Thoracic aorta (tissue), 2 donors: ENCODE data around the gene PLEKHM2. TPM values are rescaled to one million over a fixed set of nuclear protein-coding genes. Genes with fewer than 3 reads are reported as not detected.

Experiments used
- ATAC-seq: fragments of 150-250 bp; one replicate; pipeline ENCODE4 v1.8.0; 2017; ENCODE audit warnings: low read depth; ENCODE audit not compliant: insufficient number of reproducible peaks, low FRiP score
- DNase-seq: peaks from one replicate; pipeline ENCODE4 v3.0.0-alpha.2; 2020; ENCODE audit warnings: low spot score
- H3K27ac ChIP-seq, 2 donors: fragments of 200-600 bp; sonication (generic); 1 replicate in 1 of 2; 2 replicates in 1 of 2; pipeline ENCODE4 v1.5.1; 2016; ENCODE audit warnings: mild to moderate bottlenecking in 2 of 2, moderate library complexity in 2 of 2
- H3K27me3 ChIP-seq: fragments of 200-600 bp; sonication (generic); replicated peaks from 2 replicates; pipeline ENCODE4 v1.6.0; 2016; ENCODE audit warnings: mild to moderate bottlenecking; ENCODE audit not compliant: insufficient read depth
- H3K36me3 ChIP-seq: fragments of 200-600 bp; sonication (generic); one replicate; pipeline ENCODE4 v1.5.1; 2016
- H3K4me1 ChIP-seq, 2 donors: fragments of 200-600 bp; sonication (generic); 1 replicate in 1 of 2; 2 replicates in 1 of 2; pipeline versions ENCODE4 v1.5.1 to v1.6.0; 2016; ENCODE audit warnings: low read depth in 2 of 2, mild to moderate bottlenecking in 1 of 2; ENCODE audit not compliant: control insufficient read depth in 1 of 2
- H3K4me3 ChIP-seq: fragments of 200-600 bp; sonication (generic); 2 replicates; pipeline ENCODE4 v1.5.1; 2016; ENCODE audit warnings: mild to moderate bottlenecking
- H3K9me3 ChIP-seq: fragments of 200-600 bp; sonication (generic); 2 replicates; pipeline ENCODE4 v1.5.1; 2016
- total RNA-seq, 2 donors: library from RNA; depleted of rRNA; stranded (reverse); fragments of >200 nt; gene quantifications; one replicate each; pipeline versions ENCODE4 v1.1.0 to v1.2.3, GENCODE V29; 2016
- TF ChIP-seq, protein P1 (sequence below): fragments of 200-600 bp; sonication (generic); IDR thresholded peaks from one replicate; pipeline ENCODE4 v1.5.1; 2019; ENCODE audit warnings: antibody characterized with exemption

PLEKHM2 gene
- total RNA-seq, 2 donors from 2014 or later: 53.7 to 74.6 TPM

- H3K4me3 ChIP-seq: no peak overlapping the region
- no peaks in the 10 kb centered on the region for H3K27me3 ChIP-seq
- TF ChIP-seq, protein P1, sequence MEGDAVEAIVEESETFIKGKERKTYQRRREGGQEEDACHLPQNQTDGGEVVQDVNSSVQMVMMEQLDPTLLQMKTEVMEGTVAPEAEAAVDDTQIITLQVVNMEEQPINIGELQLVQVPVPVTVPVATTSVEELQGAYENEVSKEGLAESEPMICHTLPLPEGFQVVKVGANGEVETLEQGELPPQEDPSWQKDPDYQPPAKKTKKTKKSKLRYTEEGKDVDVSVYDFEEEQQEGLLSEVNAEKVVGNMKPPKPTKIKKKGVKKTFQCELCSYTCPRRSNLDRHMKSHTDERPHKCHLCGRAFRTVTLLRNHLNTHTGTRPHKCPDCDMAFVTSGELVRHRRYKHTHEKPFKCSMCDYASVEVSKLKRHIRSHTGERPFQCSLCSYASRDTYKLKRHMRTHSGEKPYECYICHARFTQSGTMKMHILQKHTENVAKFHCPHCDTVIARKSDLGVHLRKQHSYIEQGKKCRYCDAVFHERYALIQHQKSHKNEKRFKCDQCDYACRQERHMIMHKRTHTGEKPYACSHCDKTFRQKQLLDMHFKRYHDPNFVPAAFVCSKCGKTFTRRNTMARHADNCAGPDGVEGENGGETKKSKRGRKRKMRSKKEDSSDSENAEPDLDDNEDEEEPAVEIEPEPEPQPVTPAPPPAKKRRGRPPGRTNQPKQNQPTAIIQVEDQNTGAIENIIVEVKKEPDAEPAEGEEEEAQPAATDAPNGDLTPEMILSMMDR: no peak
- no peak overlapping the region for H3K27ac ChIP-seq
- H3K9me3 ChIP-seq: no peaks in the 10 kb centered on the region
- DNase-seq (no peak), ATAC-seq (no peak)
- H3K36me3 ChIP-seq: peaks cover 75% of the 10 kb centered on the region
- H3K4me1 ChIP-seq: peaks cover 4 to 17% of the 10 kb centered on the region in 2 donors
These were observed 46.8 kb downstream of the PLEKHM2 start for GRCh38 chr1:15730936-15731335.

DNA sequence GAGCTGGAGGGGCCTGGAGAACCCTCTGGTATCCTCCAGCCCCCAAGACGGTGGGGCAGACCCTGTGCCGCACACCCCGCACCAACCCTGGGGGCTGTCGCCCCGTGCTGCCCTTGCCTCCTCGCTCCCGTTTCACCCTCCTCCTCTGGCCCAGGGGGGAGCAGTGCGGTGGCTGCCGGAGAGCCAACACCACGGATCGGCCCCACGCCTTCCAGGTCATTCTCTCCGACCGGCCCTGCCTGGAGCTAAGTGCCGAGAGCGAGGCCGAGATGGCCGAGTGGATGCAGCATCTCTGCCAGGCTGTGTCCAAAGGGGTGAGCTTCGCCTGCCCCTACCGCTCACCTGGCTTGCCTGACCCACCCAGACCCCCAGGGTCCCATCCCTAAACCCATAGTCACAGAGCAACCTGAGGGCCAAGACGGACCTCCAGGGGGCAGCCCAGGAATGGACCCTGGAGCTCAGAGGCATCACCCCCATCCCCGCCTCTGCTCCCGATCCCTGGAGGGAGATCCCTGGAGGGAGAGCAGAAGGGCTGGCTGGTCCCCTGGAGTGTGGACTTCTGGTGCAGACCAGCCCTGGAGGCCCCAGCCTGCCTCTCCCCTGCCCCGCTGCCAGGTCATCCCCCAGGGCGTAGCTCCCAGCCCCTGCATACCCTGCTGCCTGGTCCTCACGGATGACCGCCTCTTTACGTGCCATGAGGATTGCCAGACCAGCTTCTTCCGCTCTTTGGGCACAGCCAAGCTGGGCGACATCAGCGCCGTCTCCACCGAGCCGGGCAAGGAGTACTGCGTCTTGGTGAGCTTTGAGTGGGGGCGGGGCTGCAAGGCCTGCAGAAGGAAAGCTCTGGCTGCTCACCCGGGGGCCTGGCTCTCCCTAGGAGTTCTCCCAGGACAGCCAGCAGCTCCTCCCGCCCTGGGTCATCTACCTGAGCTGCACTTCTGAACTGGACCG is 47.9 kb downstream of the PLEKHM2 start:
- H3K9me3 ChIP-seq: no peaks in the 10 kb centered on the region
- peak overlapping the region in 1 of 2 donors; percentile 5 for H3K27ac ChIP-seq
- no peak overlapping the region for H3K4me3 ChIP-seq
- ATAC-seq (no peak), DNase-seq (no peak)
- TF ChIP-seq, protein P1: no peak
- peaks cover 66% of the 10 kb centered on the region for H3K36me3 ChIP-seq
- H3K27me3 ChIP-seq: no peaks in the 10 kb centered on the region
- H3K4me1 ChIP-seq: peaks cover 15 to 28% of the 10 kb centered on the region in 2 donors

GRCh38 chr1:15732686-15733081 is 48.6 kb downstream of the PLEKHM2 start:
- DNase-seq (no peak), ATAC-seq (no peak)
- Histone ChIP-seq H3K4me3 (no peak overlapping the region), H3K36me3 (peaks cover 59% of the 10 kb centered on the region), H3K27ac (no peak overlapping the region), H3K27me3 (no peaks in the 10 kb centered on the region), H3K4me1 (peaks cover 16 to 35% of the 10 kb centered on the region in 2 donors), H3K9me3 (no peaks in the 10 kb centered on the region)
- TF ChIP-seq, protein P1: no peak

DNA sequence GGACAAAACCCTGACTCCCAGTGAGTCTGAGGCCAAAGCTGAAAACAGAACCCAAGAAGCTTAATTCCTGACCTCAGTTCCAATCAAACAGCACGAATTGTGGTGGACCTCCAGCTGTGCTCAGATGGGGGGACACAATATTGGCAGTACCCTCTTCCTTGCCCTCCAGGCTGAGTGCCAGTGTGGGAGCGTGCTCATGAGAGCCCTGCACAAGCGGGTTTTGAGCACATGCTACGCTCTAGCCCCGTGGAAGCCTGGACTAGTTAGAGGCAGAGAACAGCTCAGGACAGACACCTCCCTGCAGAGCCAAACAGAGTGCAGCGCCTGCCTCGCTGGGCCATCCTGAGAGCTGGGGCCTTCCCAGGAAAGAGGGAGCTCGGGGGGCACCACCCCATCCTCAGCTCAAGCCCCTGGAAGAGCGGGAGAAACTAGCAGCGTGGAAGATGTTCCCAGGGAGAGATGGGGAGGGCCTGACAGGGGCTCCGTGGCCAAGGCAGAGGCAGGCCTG is 49.2 kb downstream of the PLEKHM2 start:
- DNase-seq (no peak), ATAC-seq (no peak)
- H3K36me3 ChIP-seq: peaks cover 53% of the 10 kb centered on the region
- no peaks in the 10 kb centered on the region for H3K27me3 ChIP-seq
- TF ChIP-seq, protein P1: no peak
- H3K4me3 ChIP-seq: no peak overlapping the region
- no peak overlapping the region for H3K27ac ChIP-seq
- peaks cover 16 to 38% of the 10 kb centered on the region in 2 donors for H3K4me1 ChIP-seq
- no peaks in the 10 kb centered on the region for H3K9me3 ChIP-seq

DNA sequence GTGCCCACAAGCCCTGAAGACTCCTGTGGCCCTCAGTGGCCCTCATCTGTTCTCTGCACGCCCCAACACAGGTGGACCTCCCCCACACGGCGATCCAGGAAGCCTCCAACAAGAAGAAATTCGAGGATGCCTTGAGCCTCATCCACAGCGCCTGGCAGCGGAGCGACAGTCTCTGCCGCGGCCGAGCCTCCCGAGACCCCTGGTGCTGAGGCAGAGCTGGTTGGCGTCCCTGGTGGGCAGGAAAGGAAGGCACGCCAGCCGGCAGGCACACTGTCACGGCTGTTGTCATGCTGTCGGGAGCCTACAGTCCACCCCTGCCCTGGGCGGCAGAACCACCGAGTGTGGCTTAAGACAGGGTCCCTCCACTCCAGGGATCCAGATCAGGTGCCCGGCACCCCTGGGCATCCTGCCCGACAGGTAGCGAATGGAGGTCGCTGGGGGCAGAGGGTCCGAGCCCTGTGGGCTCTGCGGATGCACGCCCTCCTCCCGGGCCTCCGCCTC is 49.7 kb downstream of the PLEKHM2 start:
- peaks cover 48% of the 10 kb centered on the region for H3K36me3 ChIP-seq
- no peaks in the 10 kb centered on the region for H3K27me3 ChIP-seq
- H3K27ac ChIP-seq: peak overlapping the region in 1 of 2 donors; percentile 38
- no peaks in the 10 kb centered on the region for H3K9me3 ChIP-seq
- ATAC-seq (no peak), DNase-seq (no peak)
- TF ChIP-seq, protein P1: no peak
- H3K4me3 ChIP-seq: no peak overlapping the region
- peaks cover 16 to 43% of the 10 kb centered on the region in 2 donors for H3K4me1 ChIP-seq
